Left lung (tissue), 10 donors: Measurements from ENCODE around the gene TDRD1. TPM values are rescaled to one million over a fixed set of nuclear protein-coding genes. Genes with fewer than 3 reads are reported as not detected.

Experiments used
- ATAC-seq: fragments of 200-7000 bp; cut with Tn5 transposase; one replicate; pipeline ENCODE4 v1.9.1; 2020; ENCODE audit warnings: moderate library complexity
- DNase-seq, 4 donors: peaks; one replicate each; pipeline ENCODE4 v3.0.0-alpha.2; 2013 to 2020
- H3K27ac ChIP-seq, 2 donors: fragments of 200-600 bp; sonication (generic) in 1 of 2; one replicate each; pipeline versions ENCODE4 v1.5.0 to v1.8.0; 2020 to 2021
- H3K27me3 ChIP-seq, 2 donors: fragments of 200-600 bp; sonication (generic) in 1 of 2; one replicate each; pipeline versions ENCODE4 v1.5.0 to v1.8.0; 2020 to 2021
- H3K36me3 ChIP-seq, 2 donors: fragments of 200-600 bp; sonication (generic) in 1 of 2; one replicate each; pipeline versions ENCODE4 v1.5.0 to v1.8.0; 2020 to 2021
- H3K4me1 ChIP-seq, 2 donors: fragments of 200-600 bp; one replicate each; pipeline ENCODE4 v1.8.0; 2021
- H3K4me3 ChIP-seq, 2 donors: fragments of 200-600 bp; sonication (generic) in 1 of 2; one replicate each; pipeline versions ENCODE4 v1.5.0 to v1.8.0; 2020 to 2021; ENCODE audit warnings: mild to moderate bottlenecking in 1 of 2
- H3K9me3 ChIP-seq, 2 donors: fragments of 200-600 bp; sonication (generic) in 1 of 2; one replicate each; pipeline versions ENCODE4 v1.5.0 to v1.8.0; 2020 to 2021
- CTCF ChIP-seq, 2 donors: fragments of 200-600 bp; sonication (generic) in 1 of 2; IDR thresholded peaks; one replicate each; pipeline versions ENCODE4 v1.5.0 to v1.8.0; 2021; ENCODE audit warnings: antibody characterized with exemption in 2 of 2
- intact Hi-C, 2 donors: fragments of 100-400 bp; cut with DNase I; formaldehyde crosslinking; loops; one replicate each; pipeline versions ENCODE4 v1.11.2 to v1.14.2; 2022
- polyA plus RNA-seq, 6 donors: library from polyadenylated mRNA; unstranded; fragments of 120-200 nt; gene quantifications; one replicate each; pipeline ENCODE4 v1.2.1, GENCODE V29; 2013; ENCODE audit not compliant: insufficient read length in 6 of 6
- total RNA-seq, 2 donors: library from RNA; stranded (reverse); fragmentation: NEBNext Ultra II Directional; extraction: Animal tissue kit (Norgen Biotek cat#: 25700); gene quantifications; one replicate each; pipeline ENCODE4 v1.2.1, GENCODE V29; 2021
- donor health status: DM: no; HTN: yes; CAD: no.
- donor health status: DM: no; HTN: no; CAD: no.

TDRD1 gene
- total and polyA plus RNA-seq, 8 donors: 0.15 to 0.50 (median 0.20) TPM

DNA sequence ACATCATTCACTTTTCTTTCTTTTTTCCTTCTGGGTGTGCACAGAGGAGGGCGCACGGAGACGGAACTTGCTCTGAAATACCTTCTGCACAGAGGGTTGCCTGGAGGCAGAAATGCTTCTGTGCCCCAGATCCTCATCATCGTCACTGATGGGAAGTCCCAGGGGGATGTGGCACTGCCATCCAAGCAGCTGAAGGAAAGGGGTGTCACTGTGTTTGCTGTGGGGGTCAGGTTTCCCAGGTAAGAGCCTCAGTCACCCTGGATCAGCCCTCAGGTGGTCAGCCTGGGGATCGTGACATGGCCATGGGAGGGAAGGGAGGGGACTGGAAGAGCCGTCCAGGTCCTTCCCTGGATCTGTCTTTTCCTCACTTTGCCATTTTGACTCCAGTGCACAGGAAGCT is 93.5 kb downstream of the TDRD1 start:
- Histone ChIP-seq H3K4me1 (no peaks in the 10 kb centered on the region), H3K27me3 (no peaks in the 10 kb centered on the region), H3K4me3 (no peak overlapping the region), H3K9me3 (no peaks in the 10 kb centered on the region), H3K36me3 (no peaks in the 10 kb centered on the region), H3K27ac (no peak overlapping the region)
- DNase-seq: peak in 1 of 4 donors; percentile 22
- no peak for TF ChIP-seq CTCF (IDR thresholded peaks at IDR 0.05)
- no peak for ATAC-seq
- intact Hi-C loops: no loop called here

DNA sequence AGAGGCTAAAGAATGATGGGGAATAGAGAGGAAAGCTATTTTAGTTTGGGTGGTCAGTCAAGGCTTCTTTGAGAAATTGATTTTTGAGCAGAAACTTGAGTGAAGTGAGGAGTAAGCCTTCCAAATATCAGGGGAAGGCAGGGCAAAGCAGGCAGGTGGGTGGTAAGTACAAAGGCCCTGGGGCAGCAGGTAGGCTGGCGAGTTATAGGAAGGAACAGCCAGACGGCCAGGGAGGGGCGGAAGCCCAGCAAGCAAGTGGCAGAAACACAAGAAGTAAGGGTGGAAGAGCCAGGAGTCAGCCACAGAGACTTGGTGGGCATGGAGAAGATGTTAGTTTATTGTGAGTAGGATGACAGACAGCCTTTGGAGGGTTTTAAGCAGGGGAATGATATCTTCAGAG is 94.8 kb downstream of the TDRD1 start:
- no peak for DNase-seq
- TF ChIP-seq CTCF (IDR thresholded peaks at IDR 0.05): no peak
- no peak for ATAC-seq
- intact Hi-C loops: no loop called here
- Histone ChIP-seq H3K4me1 (no peaks in the 10 kb centered on the region), H3K9me3 (no peaks in the 10 kb centered on the region), H3K27ac (no peak overlapping the region), H3K4me3 (no peak overlapping the region), H3K27me3 (no peaks in the 10 kb centered on the region), H3K36me3 (no peaks in the 10 kb centered on the region)

DNA sequence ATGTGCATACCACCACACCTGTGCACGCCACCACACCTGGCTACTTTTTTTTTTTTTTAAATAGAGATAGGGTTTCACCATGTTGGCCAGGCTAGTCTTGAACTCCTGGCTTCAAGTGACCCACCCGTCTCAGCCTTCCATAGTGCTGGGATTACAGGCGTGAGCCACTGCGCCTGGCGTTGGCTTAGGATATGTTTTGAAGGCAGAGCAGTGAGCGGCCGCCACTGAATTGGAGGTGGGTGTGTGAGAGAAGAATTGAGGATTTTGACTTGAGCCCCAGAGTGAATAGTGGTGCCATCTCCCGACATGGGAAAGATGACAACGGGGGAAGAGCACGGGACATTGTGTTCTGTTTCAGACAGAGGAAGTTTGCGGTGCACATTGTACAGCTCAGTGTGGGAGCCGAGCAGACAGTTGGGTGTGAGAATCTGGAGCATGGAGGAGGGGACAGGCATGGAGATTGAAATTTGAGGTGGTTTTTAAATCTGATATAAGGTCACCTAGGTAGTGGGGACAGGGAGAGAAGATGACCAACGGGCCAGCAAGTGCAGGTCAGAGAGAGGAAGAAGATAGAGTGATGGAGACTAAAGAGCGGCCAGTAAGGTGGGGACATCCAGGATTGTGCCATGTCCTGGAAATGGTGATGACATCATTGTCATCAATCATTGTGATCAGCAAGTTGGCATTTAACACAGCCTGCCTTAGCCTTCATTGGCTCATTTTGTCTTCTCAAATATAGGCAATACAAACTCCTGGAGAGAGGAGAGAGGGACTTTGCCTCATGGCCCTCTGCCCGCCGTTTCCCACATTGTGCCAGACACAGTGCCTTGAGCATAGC is 95.7 kb downstream of the TDRD1 start:
- intact Hi-C loops: no loop called here
- Histone ChIP-seq H3K27ac (no peak overlapping the region), H3K27me3 (no peaks in the 10 kb centered on the region), H3K4me1 (no peaks in the 10 kb centered on the region), H3K36me3 (no peaks in the 10 kb centered on the region), H3K4me3 (no peak overlapping the region), H3K9me3 (no peaks in the 10 kb centered on the region)
- ATAC-seq: no peak
- no peak for TF ChIP-seq CTCF (IDR thresholded peaks at IDR 0.05)
- no peak for DNase-seq

GRCh38 chr10:114276066-114276465 is 96.9 kb downstream of the TDRD1 start:
- Histone ChIP-seq H3K4me1 (no peaks in the 10 kb centered on the region), H3K36me3 (no peaks in the 10 kb centered on the region), H3K27ac (no peak overlapping the region), H3K4me3 (no peak overlapping the region), H3K9me3 (no peaks in the 10 kb centered on the region), H3K27me3 (no peaks in the 10 kb centered on the region)
- no peak for TF ChIP-seq CTCF (IDR thresholded peaks at IDR 0.05)
- intact Hi-C loops: no loop called here
- ATAC-seq (no peak), DNase-seq (no peak)

GRCh38 chr10:114276671-114277070 is 97.5 kb downstream of the TDRD1 start:
- Histone ChIP-seq H3K27ac (no peak overlapping the region), H3K27me3 (no peaks in the 10 kb centered on the region), H3K4me3 (no peak overlapping the region), H3K9me3 (no peaks in the 10 kb centered on the region), H3K36me3 (no peaks in the 10 kb centered on the region), H3K4me1 (no peaks in the 10 kb centered on the region)
- ATAC-seq: no peak
- DNase-seq: no peak
- intact Hi-C loops: no loop called here
- TF ChIP-seq CTCF (IDR thresholded peaks at IDR 0.05): no peak
